ENCODE results near the gene ACSF3. TPM values are rescaled to one million over a fixed set of nuclear protein-coding genes. Genes with fewer than 3 reads are reported as not detected.
A peak's percentile ranks its signal among the peaks of the same experiment; 100 is the strongest.

Gene ACSF3
- total RNA-seq, 2 experiments from 2014 or later, result 44.7 to 49.5 TPM

DNA sequence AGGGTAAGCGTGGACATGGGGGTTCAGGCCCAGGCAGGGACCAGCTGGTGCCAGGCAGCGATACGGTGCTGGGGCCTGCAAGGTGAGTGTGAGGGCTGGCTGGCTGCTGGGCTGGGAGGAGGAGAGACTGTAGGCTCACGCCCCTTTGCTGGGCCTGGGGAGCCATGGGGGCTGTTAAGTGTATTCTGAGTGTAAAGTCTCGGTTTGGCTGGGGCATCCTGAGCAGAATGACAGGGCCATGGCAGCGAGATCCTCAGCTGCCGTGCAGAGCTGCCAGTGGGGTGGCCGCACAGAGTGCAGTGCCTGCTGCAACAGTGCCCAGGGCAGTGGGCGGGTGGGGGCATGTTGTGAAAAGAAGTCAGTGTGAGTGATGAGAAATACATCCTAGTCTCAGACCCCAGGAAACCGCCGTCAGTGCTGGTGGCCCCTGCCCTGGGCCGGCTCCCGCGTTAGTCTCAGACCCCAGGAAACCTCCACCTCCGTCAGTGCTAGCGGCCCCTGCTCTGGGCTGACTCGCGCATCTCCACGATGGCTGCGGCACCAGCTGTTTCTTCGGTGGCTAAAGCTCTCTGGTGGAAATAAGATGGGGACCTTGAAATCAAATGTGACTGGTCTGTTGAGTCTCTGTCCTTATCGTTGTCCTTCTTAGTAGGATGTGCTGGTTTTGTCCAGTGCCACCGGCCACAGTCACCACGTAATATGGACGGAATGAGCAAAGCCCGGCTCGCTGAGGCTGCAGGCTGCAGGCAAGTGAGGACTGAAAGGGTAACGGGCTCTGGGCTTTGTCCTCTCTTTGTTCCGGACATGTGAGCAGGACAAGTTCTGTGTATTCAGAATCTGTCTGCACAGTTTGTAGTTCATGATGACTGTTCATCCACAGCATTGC lies 22.9 kb downstream of the ACSF3 start:
- Histone ChIP-seq H3K4me1 (ENCODE audit: insufficient read depth, low read length) (peaks cover 78% of the 10 kb centered on the region), H3K4me3 (ENCODE audit: low read length) (no peak overlapping the region), H3K36me3 (ENCODE audit: insufficient read depth, low read length) (peaks cover 66% of the 10 kb centered on the region), H3K27ac (ENCODE audit: low read depth in 1 of 2, low read length in 2 of 2) (peak overlapping the region; percentile 72 to 79), H3K27me3 (ENCODE audit: control insufficient read depth in 1 of 2, insufficient read depth in 2 of 2, low read length in 2 of 2) (no peaks in the 10 kb centered on the region), H3K9me3 (ENCODE audit: control insufficient read depth in 1 of 2, insufficient read depth in 1 of 2, low read length in 2 of 2) (no peaks in the 10 kb centered on the region)
- intact Hi-C loops (cut with DNase I, micrococcal nuclease), result loop anchor here in 1 of 2 experiments (5.0 kb wide), 1 partner anchor 179 kb away; no protein-coding TSS in a partner anchor
- POLR2A ChIA-PET, result interaction anchor here (1.3 to 3.4 kb wide), 8 partner anchors 9 to 410 kb away, joined by 3 to 102 read pairs (median 12); partner anchors contain the start of genes ACSF3, CTU2, GALNS and RNF166
- ATAC-seq (ENCODE audit: poor library complexity) (no peak), DNase-seq (peak in 2 of 14 experiments; percentile 1 to 29)
- Mint-ChIP-seq H3K4me3 (peak overlapping the region; percentile 77), H3K27me3 (no peaks in the 10 kb centered on the region), H3K9me3 (no peaks in the 10 kb centered on the region), H3K4me1 (ENCODE audit: low read depth) (peaks cover 66% of the 10 kb centered on the region), H3K36me3 (ENCODE audit: low read depth) (peaks cover 58% of the 10 kb centered on the region), H3K27ac (no peak overlapping the region)
- CTCF ChIA-PET, result interaction anchor here (1.3 to 1.7 kb wide), 3 partner anchors 18 to 379 kb away, joined by 4 to 9 read pairs (median 8); no protein-coding TSS in a partner anchor
- TF ChIP-seq CTCF (IDR thresholded peaks at IDR 0.05), result no peak

DNA sequence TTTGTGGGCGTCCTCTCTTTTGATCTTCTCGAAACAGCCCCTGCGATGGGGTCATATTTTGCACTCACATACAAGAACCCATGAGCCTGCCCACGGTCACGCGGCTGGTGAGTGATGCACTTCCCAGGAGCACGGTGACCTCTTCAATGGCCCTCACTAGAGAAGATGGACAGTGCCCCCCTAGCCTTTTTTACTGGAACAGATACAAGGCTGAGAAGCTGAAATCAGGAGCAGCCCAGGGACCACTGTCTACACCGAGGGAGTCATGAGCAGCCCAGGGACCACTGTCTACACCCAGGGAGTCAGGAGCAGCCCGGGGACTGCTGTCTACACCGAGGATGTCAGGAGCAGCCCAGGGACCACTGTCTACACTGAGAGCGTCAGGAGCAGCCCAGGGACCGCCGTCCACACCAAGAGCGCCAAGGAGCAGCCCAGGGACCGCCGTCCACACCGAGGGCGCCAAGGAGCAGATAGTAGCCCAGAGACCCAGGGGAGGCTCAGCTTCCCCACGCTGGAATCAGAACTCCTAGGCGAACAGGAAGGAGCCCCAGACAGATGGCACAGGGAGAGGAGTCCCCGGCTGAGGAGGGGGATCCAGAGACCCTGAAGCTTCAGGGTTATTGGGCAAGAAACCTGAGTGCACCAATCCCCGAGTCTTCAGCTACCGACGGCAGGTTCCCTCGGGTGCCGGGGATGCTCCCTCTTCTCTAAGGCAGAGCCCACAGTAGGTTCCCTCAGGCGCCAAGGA lies 23.7 kb downstream of the ACSF3 start:
- Histone ChIP-seq H3K9me3 (ENCODE audit: control insufficient read depth in 1 of 2, insufficient read depth in 1 of 2, low read length in 2 of 2) (no peaks in the 10 kb centered on the region), H3K27me3 (ENCODE audit: control insufficient read depth in 1 of 2, insufficient read depth in 2 of 2, low read length in 2 of 2) (no peaks in the 10 kb centered on the region), H3K36me3 (ENCODE audit: insufficient read depth, low read length) (peaks cover 58% of the 10 kb centered on the region), H3K27ac (ENCODE audit: low read depth in 1 of 2, low read length in 2 of 2) (peak overlapping the region; percentile 15 to 72), H3K4me3 (ENCODE audit: low read length) (no peak overlapping the region), H3K4me1 (ENCODE audit: insufficient read depth, low read length) (peaks cover 85% of the 10 kb centered on the region)
- DNase-seq (peak in 2 of 14 experiments; percentile 0 to 16), ATAC-seq (ENCODE audit: poor library complexity) (no peak)
- Mint-ChIP-seq H3K36me3 (ENCODE audit: low read depth) (peaks cover 62% of the 10 kb centered on the region), H3K9me3 (no peaks in the 10 kb centered on the region), H3K27me3 (no peaks in the 10 kb centered on the region), H3K27ac (no peak overlapping the region), H3K4me3 (no peak overlapping the region), H3K4me1 (ENCODE audit: low read depth) (peaks cover 69% of the 10 kb centered on the region)
- intact Hi-C loops (cut with DNase I, micrococcal nuclease), result loop anchor here in 1 of 2 experiments (5.0 kb wide), 1 partner anchor 180 kb away; no protein-coding TSS in a partner anchor
- ChIA-PET POLR2A (interaction anchor here (3.4 kb wide), 1 partner anchor 20 kb away, joined by 102 read pairs; no protein-coding TSS in a partner anchor), CTCF (no interaction called here)
- TF ChIP-seq CTCF (IDR thresholded peaks at IDR 0.05), result no peak

DNA sequence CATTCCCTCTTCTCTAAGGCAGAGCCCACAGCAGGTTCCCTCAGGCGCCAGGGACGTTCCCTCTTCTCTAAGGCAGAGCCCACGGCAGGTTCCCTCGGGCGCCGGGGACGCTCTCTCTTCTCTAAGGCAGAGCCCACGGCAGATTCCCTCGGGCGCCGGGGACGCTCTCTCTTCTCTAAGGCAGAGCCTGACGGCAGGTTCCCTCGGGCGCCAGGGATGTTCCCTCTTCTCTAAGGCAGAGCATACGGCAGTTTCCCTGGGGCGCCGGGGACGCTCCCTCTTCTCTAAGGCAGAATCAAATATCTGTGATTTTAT lies 24.3 kb downstream of the ACSF3 start:
- CTCF ChIA-PET, result no interaction called here
- Histone ChIP-seq H3K27me3 (ENCODE audit: control insufficient read depth in 1 of 2, insufficient read depth in 2 of 2, low read length in 2 of 2) (no peaks in the 10 kb centered on the region), H3K4me1 (ENCODE audit: insufficient read depth, low read length) (peaks cover 85% of the 10 kb centered on the region), H3K9me3 (ENCODE audit: control insufficient read depth in 1 of 2, insufficient read depth in 1 of 2, low read length in 2 of 2) (no peaks in the 10 kb centered on the region), H3K27ac (ENCODE audit: low read depth in 1 of 2, low read length in 2 of 2) (no peak overlapping the region), H3K36me3 (ENCODE audit: insufficient read depth, low read length) (peaks cover 53% of the 10 kb centered on the region), H3K4me3 (ENCODE audit: low read length) (no peak overlapping the region)
- POLR2A ChIA-PET, result interaction anchor here (1.3 to 1.6 kb wide), 2 partner anchors 20 to 24 kb away, joined by 8 to 13 read pairs; partner anchors contain the start of gene ACSF3
- no peak for TF ChIP-seq CTCF (IDR thresholded peaks at IDR 0.05)
- no peak overlapping the region for H3K27ac Mint-ChIP-seq
- no peaks in the 10 kb centered on the region for H3K9me3 Mint-ChIP-seq
- ATAC-seq (ENCODE audit: poor library complexity) (no peak), DNase-seq (peak in 2 of 14 experiments; percentile 0 to 26)
- intact Hi-C loops (cut with DNase I, micrococcal nuclease), result loop anchor here in 1 of 2 experiments (5.0 kb wide), 1 partner anchor 181 kb away; no protein-coding TSS in a partner anchor
- H3K36me3 Mint-ChIP-seq (ENCODE audit: low read depth), result peaks cover 67% of the 10 kb centered on the region
- no peak overlapping the region for H3K4me3 Mint-ChIP-seq
- peaks cover 74% of the 10 kb centered on the region for H3K4me1 Mint-ChIP-seq (ENCODE audit: low read depth)
- H3K27me3 Mint-ChIP-seq, result no peaks in the 10 kb centered on the region

All from CD4-positive, alpha-beta T cell (primary cell).